Cardiac muscle cell (in vitro differentiated cells and primary cell): Measurements from ENCODE around the gene HLA-DPB1. TPM values are rescaled to one million over a fixed set of nuclear protein-coding genes. Genes with fewer than 3 reads are reported as not detected.

Source experiments
- DNase-seq, 2 donors: peaks; one replicate each; pipeline versions ENCODE4 v3.0.0 to v3.0.0-alpha.2; 2010 to 2017; ENCODE audit warnings: low read depth in 1 of 2, low spot score in 1 of 2
- H3K27ac ChIP-seq: fragments of 200-600 bp; sonication (generic); 2 replicates; pipeline ENCODE4 v1.5.1; 2016
- H3K27me3 ChIP-seq: fragments of 200-600 bp; sonication (generic); 2 replicates; pipeline ENCODE4 v1.6.0; 2016; ENCODE audit warnings: control low read depth
- H3K36me3 ChIP-seq: fragments of 200-600 bp; sonication (generic); 2 replicates; pipeline ENCODE4 v1.5.1; 2016; ENCODE audit warnings: control low read depth
- H3K4me1 ChIP-seq: fragments of 200-600 bp; sonication (generic); 2 replicates; pipeline ENCODE4 v1.8.1; 2017; ENCODE audit warnings: low read depth, mild to moderate bottlenecking, mixed run types
- H3K4me3 ChIP-seq: fragments of 200-600 bp; sonication (generic); 2 replicates; pipeline ENCODE4 v1.5.1; 2016; ENCODE audit warnings: mild to moderate bottlenecking
- H3K9me3 ChIP-seq: fragments of 200-600 bp; sonication (generic); 2 replicates; pipeline ENCODE4 v1.5.1; 2017; ENCODE audit warnings: low read depth, mild to moderate bottlenecking, control low read depth
- polyA plus RNA-seq: library from polyadenylated mRNA; unstranded; fragments of >200 nt; fragmentation: Nextera tagmentation; extraction: Ambion mirVana; gene quantifications from 2 replicates; pipeline ENCODE4 v1.2.1, GENCODE V29; 2016
- total RNA-seq: library from RNA; depleted of rRNA; stranded (reverse); fragments of >200 nt; gene quantifications from 2 replicates; pipeline ENCODE4 v1.2.3, GENCODE V29; 2016
- TF ChIP-seq, protein P1 (sequence below): IDR thresholded peaks from 2 replicates; pipeline ENCODE4 v1.5.1; 2012; ENCODE audit warnings: low read depth, mild to moderate bottlenecking, low read length

The HLA-DPB1 gene
- total and polyA plus RNA-seq, 2 experiments from 2014 or later: 8.6 to 26.1 TPM

DNA sequence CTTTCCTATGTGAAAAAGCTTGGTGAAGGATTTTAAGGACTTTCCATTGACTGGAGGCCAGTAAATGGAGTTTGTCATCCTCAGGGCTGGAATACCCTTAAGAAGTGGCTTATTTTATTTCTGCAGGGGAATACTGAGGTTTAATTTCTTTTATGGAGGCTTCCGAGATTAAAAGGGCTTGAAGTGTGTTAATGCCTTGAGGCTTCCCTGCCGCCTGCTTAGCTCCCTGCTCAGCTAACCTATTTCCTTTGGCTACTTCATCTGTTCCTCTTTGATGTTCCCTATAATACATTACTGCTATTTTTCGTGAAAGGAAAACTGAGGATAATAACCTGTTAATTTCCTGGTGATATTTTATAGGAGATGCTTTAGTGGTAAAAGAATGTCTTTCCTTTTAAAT is 44.2 kb downstream of the HLA-DPB1 start:
- TF ChIP-seq, protein P1, sequence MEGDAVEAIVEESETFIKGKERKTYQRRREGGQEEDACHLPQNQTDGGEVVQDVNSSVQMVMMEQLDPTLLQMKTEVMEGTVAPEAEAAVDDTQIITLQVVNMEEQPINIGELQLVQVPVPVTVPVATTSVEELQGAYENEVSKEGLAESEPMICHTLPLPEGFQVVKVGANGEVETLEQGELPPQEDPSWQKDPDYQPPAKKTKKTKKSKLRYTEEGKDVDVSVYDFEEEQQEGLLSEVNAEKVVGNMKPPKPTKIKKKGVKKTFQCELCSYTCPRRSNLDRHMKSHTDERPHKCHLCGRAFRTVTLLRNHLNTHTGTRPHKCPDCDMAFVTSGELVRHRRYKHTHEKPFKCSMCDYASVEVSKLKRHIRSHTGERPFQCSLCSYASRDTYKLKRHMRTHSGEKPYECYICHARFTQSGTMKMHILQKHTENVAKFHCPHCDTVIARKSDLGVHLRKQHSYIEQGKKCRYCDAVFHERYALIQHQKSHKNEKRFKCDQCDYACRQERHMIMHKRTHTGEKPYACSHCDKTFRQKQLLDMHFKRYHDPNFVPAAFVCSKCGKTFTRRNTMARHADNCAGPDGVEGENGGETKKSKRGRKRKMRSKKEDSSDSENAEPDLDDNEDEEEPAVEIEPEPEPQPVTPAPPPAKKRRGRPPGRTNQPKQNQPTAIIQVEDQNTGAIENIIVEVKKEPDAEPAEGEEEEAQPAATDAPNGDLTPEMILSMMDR: no peak
- Histone ChIP-seq H3K4me3 (no peak overlapping the region), H3K27me3 (peaks cover 30% of the 10 kb centered on the region), H3K36me3 (no peaks in the 10 kb centered on the region), H3K27ac (no peak overlapping the region), H3K4me1 (no peaks in the 10 kb centered on the region), H3K9me3 (no peaks in the 10 kb centered on the region)
- DNase-seq: no peak

DNA sequence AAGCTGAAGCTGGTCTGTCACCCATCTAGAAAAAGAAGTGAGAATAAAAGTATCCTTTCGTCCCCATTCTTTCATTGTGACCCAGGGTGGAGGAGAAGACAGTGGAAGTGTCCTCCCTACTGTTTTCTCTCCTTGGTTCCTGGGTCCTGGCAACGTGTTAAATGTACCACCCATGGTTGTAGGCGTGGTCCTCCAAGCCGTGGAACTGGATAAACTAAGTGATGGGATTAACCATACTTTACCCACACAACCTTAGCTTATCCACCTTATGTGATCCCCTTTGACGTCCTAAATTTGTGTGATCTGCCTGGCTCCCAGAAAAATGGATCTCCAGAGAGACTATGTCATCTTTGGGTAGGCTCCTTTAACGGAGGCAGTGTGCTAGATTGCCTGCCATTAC is 47.4 kb downstream of the HLA-DPB1 start:
- H3K9me3 ChIP-seq: no peaks in the 10 kb centered on the region
- H3K27ac ChIP-seq: no peak overlapping the region
- TF ChIP-seq, protein P1: no peak
- H3K36me3 ChIP-seq: no peaks in the 10 kb centered on the region
- no peak for DNase-seq
- H3K4me1 ChIP-seq: no peaks in the 10 kb centered on the region
- H3K27me3 ChIP-seq: no peaks in the 10 kb centered on the region
- no peak overlapping the region for H3K4me3 ChIP-seq

DNA sequence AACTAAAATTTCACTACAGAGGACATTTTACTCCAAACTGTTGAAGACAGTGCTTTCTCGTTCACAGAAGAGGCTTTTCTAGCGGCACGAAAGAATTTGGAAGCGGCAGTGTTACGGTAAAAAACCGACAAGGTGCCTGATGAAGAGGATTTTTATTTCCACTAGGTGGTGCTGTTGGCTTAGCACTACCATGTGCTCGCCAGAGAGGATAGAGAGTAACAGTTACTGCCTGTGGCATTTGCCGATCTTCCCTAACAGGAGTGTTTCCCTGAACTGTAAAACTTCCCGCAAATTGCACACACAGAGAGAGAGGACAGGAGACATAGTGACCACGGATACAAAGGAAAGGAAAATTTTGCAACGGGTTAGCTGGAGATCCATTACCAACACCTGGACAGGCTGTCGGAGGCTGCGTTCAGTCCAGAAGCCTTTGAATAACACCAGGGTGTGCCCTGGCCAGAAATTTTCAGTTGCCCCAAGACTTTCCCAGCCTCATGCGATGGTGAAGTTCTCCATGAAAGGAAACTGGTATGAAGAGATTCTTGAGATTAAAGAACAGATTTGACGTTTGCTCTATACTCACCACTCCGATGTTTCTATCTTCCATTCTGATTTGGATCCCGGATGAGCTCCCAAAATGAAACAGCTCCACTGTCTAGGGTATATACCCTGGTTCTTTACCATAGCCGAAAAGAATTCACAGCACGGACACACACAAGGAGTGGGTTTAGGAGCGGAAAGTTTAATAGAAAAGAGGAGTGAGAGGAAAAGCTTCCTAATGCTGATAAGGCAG is 48.1 kb downstream of the HLA-DPB1 start:
- no peak overlapping the region for H3K4me3 ChIP-seq
- no peaks in the 10 kb centered on the region for H3K9me3 ChIP-seq
- H3K27me3 ChIP-seq: no peaks in the 10 kb centered on the region
- no peaks in the 10 kb centered on the region for H3K4me1 ChIP-seq
- H3K27ac ChIP-seq: no peak overlapping the region
- TF ChIP-seq, protein P1: peak; percentile 48
- H3K36me3 ChIP-seq: no peaks in the 10 kb centered on the region
- DNase-seq: peak; percentile 42 to 58

DNA sequence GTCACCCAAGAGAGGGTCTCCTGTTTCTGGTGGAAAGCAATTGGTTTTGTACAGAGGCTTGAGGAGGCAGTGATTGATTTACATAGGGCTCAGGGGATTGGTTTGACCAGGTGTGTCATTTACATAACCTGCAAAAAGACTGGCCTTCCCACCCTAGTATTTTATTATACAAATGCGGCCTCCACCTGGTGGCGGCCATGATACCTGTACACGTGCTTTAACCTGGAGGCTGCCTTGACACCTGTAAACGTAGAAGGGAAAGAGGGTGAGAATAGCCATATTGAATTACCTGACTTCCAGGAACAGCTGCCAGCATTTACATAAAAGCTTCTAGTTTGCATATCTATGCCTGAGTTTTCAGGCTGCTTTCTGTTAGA is 48.7 kb downstream of the HLA-DPB1 start:
- TF ChIP-seq, protein P1: no peak
- H3K27ac ChIP-seq: no peak overlapping the region
- DNase-seq: no peak
- H3K27me3 ChIP-seq: no peaks in the 10 kb centered on the region
- no peak overlapping the region for H3K4me3 ChIP-seq
- no peaks in the 10 kb centered on the region for H3K9me3 ChIP-seq
- no peaks in the 10 kb centered on the region for H3K4me1 ChIP-seq
- no peaks in the 10 kb centered on the region for H3K36me3 ChIP-seq

DNA sequence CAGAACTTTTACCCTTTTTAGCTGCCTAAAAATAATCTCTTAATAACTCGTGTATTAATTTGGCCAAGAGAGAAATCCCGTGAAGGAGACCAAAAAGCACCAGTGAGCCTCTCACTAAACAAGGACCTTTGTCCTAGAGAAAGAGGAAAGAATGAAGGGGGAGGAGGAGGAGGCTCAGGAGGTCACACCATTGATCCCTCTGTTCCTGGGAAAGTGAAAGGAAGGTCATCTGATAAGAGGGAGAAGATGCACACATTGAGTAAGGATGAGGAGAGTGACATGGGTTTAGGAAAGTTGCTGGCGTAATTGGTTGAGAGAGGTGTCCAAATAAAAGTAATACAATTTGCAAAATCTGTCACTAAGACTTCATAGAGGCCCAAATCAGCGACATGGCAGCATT is 49.2 kb downstream of the HLA-DPB1 start:
- Histone ChIP-seq H3K4me1 (no peaks in the 10 kb centered on the region), H3K27ac (no peak overlapping the region), H3K36me3 (no peaks in the 10 kb centered on the region), H3K27me3 (no peaks in the 10 kb centered on the region), H3K9me3 (no peaks in the 10 kb centered on the region), H3K4me3 (no peak overlapping the region)
- TF ChIP-seq, protein P1: no peak
- no peak for DNase-seq
